Upper lobe of left lung (tissue), 6 donors: ENCODE data around the gene WDR31. TPM values are rescaled to one million over a fixed set of nuclear protein-coding genes. Genes with fewer than 3 reads are reported as not detected.
A peak's percentile ranks its signal among the peaks of the same experiment; 100 is the strongest.

ENCODE experiments used
- ATAC-seq, 2 donors: fragments of 200-7000 bp; cut with Tn5 transposase; one replicate each; pipeline ENCODE4 v1.9.1; 2022; ENCODE audit warnings: mild to moderate bottlenecking in 2 of 2, moderate library complexity in 2 of 2; ENCODE audit not compliant: low FRiP score in 2 of 2
- DNase-seq, 2 donors: peaks; one replicate each; pipeline ENCODE4 v3.0.0-alpha.2; 2019 to 2020
- H3K27ac ChIP-seq, 4 donors: fragments of 200-600 bp; sonication (generic); one replicate each; pipeline ENCODE4 v1.5.1; 2016 to 2019
- H3K27me3 ChIP-seq, 4 donors: fragments of 200-600 bp; sonication (generic); one replicate each; pipeline ENCODE4 v1.5.1; 2017 to 2019
- H3K36me3 ChIP-seq, 4 donors: fragments of 200-600 bp; sonication (generic); one replicate each; pipeline ENCODE4 v1.5.1; 2016 to 2019
- H3K4me1 ChIP-seq, 4 donors: fragments of 200-600 bp; sonication (generic); one replicate each; pipeline ENCODE4 v1.5.1; 2018 to 2019
- H3K4me3 ChIP-seq, 4 donors: fragments of 200-600 bp; sonication (generic); one replicate each; pipeline ENCODE4 v1.5.1; 2017 to 2019; ENCODE audit warnings: mild to moderate bottlenecking in 2 of 4, moderate library complexity in 1 of 4
- H3K9me3 ChIP-seq, 4 donors: fragments of 200-600 bp; sonication (generic); one replicate each; pipeline ENCODE4 v1.5.1; 2018 to 2019
- CTCF ChIP-seq, 6 experiments: fragments of 450-650 bp in 4 of 6; fragments of 200-600 bp in 2 of 6; sonication (generic) in 2 of 6; IDR thresholded peaks; one replicate each; pipeline ENCODE4 v1.5.1; 2016 to 2019; ENCODE audit warnings: antibody characterized with exemption in 6 of 6
- EP300 ChIP-seq, 4 donors: sonication (generic); formaldehyde crosslinking; IDR thresholded peaks; one replicate each; pipeline ENCODE4 v1.5.1; 2017; ENCODE audit warnings: antibody characterized with exemption in 4 of 4, control low read depth in 2 of 4
- POLR2A ChIP-seq, 4 donors: fragments of 450-650 bp; IDR thresholded peaks; one replicate each; pipeline ENCODE4 v1.5.1; 2016 to 2017; ENCODE audit warnings: antibody characterized with exemption in 4 of 4, mild to moderate bottlenecking in 2 of 4
- POLR2AphosphoS5 ChIP-seq, 2 donors: sonication (generic); formaldehyde crosslinking; IDR thresholded peaks; one replicate each; pipeline ENCODE4 v1.5.1; 2017; ENCODE audit warnings: antibody characterized with exemption in 2 of 2
- WGBS, 2 donors: methylation state at CpG; one replicate each; pipeline ENCODE4 v1.1.5; 2017 to 2018; 5-methylcytosine and 5-hydroxymethylcytosine counted together
- total RNA-seq, 6 donors: library from RNA; depleted of rRNA in 4 of 6; stranded (reverse); fragments of >200 nt in 4 of 6; gene quantifications; one replicate each; pipeline versions ENCODE4 v1.1.0 to v1.2.1, GENCODE V29; 2016 to 2021
- donor health status: DM: no; HTN: no; CAD: no; lungs with moderate emphysema.
- donor health status: DM: no; HTN: yes; CAD: no; lungs with severe emphysema.

The WDR31 gene
- total RNA-seq, 6 donors from 2014 or later = 2.0 to 5.2 (median 3.1) TPM

DNA sequence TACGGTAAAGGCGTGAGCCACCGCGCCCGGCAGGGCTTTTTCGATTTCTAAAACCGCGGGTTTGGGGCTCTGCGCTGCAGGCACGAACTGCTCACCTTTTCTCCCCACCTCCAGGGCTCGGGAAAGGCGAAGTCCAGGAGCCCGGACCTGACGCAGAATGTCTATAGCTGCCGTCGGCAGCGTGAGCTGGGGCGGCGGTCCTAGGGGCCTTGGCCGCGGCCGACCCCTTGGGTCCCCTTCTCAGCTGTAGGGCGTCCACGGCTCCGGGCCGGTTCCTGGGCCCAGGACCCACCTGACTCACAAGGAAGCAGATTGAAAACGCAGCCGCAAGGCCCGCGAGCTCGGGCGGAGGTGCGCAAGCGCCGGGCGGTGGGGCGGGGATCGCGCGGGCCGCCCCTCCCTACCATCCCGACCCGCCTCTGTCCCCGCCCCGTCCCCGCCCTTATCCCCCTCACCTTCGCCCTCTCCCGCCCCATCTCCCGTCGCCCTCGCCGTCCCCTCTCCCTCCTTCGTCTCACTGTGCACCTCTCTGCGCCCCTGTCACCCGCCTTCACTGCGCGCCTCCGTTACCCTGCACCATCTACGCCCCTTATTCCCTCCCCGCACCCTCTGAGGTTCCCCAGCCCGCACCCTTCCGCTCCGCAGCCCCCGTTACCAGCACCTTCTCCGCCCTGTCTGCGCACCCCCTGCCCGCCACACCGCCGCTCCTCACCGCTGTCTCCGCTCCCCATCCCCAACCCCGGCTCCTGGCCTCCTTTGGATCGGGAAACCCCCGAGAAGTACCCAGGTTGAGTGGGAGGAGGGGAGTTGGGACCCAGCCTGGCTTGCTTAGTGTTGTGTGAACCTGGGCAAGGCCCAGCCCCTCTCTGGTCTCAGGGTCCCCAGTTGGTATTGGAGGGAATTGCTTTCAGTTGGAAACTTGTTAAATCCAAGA is 36.8 kb upstream of the WDR31 start, which contains the start of gene HDHD3:
Gene HDHD3, minus strand, starts transcription at position 353 of the 934 bp plus-strand sequence. CDS start 2,632 bp downstream, outside the sequence.
- TF ChIP-seq CTCF (IDR thresholded peaks at IDR 0.05) (no peak), POLR2AphosphoS5 (IDR thresholded peaks at IDR 0.05) (peak; percentile 43 to 80), POLR2A (IDR thresholded peaks at IDR 0.05) (peak in 3 of 4 donors; percentile 48 to 87 (median 57)), EP300 (IDR thresholded peaks at IDR 0.05) (no peak)
- 3% methylated on average over 34 to 60 of the region's 74 CpGs for WGBS, 2 donors
- ATAC-seq (peak; percentile 88 to 92), DNase-seq (peak; percentile 89)
- H3K36me3 ChIP-seq = peaks cover 0 to 28% (median 15%) of the 10 kb centered on the region in 4 donors
- no peaks in the 10 kb centered on the region for H3K9me3 ChIP-seq
- no peaks in the 10 kb centered on the region for H3K27me3 ChIP-seq
- peak within 1 kb of the TSS; percentile 68 to 82 (median 76) for H3K4me3 ChIP-seq
- peak within 1 kb of the TSS; percentile 85 to 90 (median 88) for H3K27ac ChIP-seq
- H3K4me1 ChIP-seq = peaks cover 4 to 20% (median 9%) of the 10 kb centered on the region in 4 donors

GRCh38 chr9:113375057-113376023 is 35.3 kb upstream of the WDR31 start:
- H3K9me3 ChIP-seq = no peaks in the 10 kb centered on the region
- DNase-seq (no peak), ATAC-seq (no peak)
- peak overlapping the region in 2 of 4 donors; percentile 4 to 88 for H3K27ac ChIP-seq
- H3K27me3 ChIP-seq = no peaks in the 10 kb centered on the region
- WGBS, 2 donors = 68 to 84% methylated on average over 6 of the region's 6 CpGs
- H3K4me3 ChIP-seq = peak overlapping the region in 3 of 4 donors; percentile 68 to 79 (median 73)
- H3K4me1 ChIP-seq = peaks cover 4 to 17% (median 9%) of the 10 kb centered on the region in 4 donors
- TF ChIP-seq POLR2AphosphoS5 (IDR thresholded peaks at IDR 0.05) (no peak), CTCF (IDR thresholded peaks at IDR 0.05) (no peak), EP300 (IDR thresholded peaks at IDR 0.05) (no peak), POLR2A (IDR thresholded peaks at IDR 0.05) (no peak)
- H3K36me3 ChIP-seq = peaks cover 0 to 28% (median 15%) of the 10 kb centered on the region in 4 donors

GRCh38 chr9:113373676-113374392 is 33.8 kb upstream of the WDR31 start:
- ATAC-seq = no peak
- peak in 1 of 2 donors; percentile 64 for DNase-seq
- H3K27ac ChIP-seq = no peak overlapping the region
- 88 to 91% methylated on average over 11 to 24 of the region's 24 CpGs for WGBS, 2 donors
- peaks cover 0 to 28% (median 15%) of the 10 kb centered on the region in 4 donors for H3K36me3 ChIP-seq
- H3K9me3 ChIP-seq = no peaks in the 10 kb centered on the region
- TF ChIP-seq POLR2A (IDR thresholded peaks at IDR 0.05) (no peak), POLR2AphosphoS5 (IDR thresholded peaks at IDR 0.05) (no peak), EP300 (IDR thresholded peaks at IDR 0.05) (no peak), CTCF (IDR thresholded peaks at IDR 0.05) (no peak)
- H3K4me3 ChIP-seq = no peak overlapping the region
- H3K27me3 ChIP-seq = no peaks in the 10 kb centered on the region
- H3K4me1 ChIP-seq = peaks cover 4 to 17% (median 9%) of the 10 kb centered on the region in 4 donors

DNA sequence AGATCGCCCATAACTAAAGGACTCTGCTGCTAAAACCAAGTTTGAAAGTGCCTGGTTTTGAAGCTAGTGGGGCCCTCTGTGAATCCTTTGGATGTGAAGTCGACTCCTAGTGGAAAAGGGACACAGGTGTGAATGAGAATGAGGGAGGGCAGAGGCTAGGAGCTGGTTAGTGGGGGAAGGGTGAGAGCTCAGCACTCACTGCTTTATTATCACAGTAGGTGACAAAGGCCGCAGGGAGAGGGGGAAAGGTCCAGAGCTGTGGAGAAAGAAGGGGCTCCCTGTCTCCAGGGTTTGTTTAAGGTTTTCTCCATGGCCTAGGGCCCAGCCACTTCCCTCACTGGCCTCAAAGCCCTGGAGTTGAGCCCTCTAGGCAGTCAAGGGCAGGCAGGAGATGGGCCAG is 33.2 kb upstream of the WDR31 start:
- Histone ChIP-seq H3K27ac (no peak overlapping the region), H3K9me3 (no peaks in the 10 kb centered on the region), H3K36me3 (peaks cover 0 to 28% (median 15%) of the 10 kb centered on the region in 4 donors), H3K4me3 (no peak overlapping the region), H3K27me3 (no peaks in the 10 kb centered on the region), H3K4me1 (peaks cover 4 to 17% (median 9%) of the 10 kb centered on the region in 4 donors)
- WGBS, 2 donors = 75 to 79% methylated on average over 3 of the region's 3 CpGs
- ATAC-seq (no peak), DNase-seq (no peak)
- TF ChIP-seq POLR2A (IDR thresholded peaks at IDR 0.05) = no peak
- TF ChIP-seq CTCF (IDR thresholded peaks at IDR 0.05) = no peak
